ENCODE data around the gene FADS2.
"Not testable (repeated sequence)": the region's sequence is repeated elsewhere in the genome, so short reads cannot be mapped to it uniquely, and the experiment has no call there.

The FADS2 gene

GRCh38 chr11:61880031-61880430, 51.9 kb downstream of the FADS2 start:
- no peak for TF ChIP-seq CTCF (IDR thresholded peaks at IDR 0.05; ENCODE audit: low read depth, low read length)
- no peak for DNase-seq (ENCODE audit: extremely low read depth, low read depth)

GRCh38 chr11:61880454-61880853, 52.4 kb downstream of the FADS2 start:
- no peak for TF ChIP-seq CTCF (IDR thresholded peaks at IDR 0.05; ENCODE audit: low read depth, low read length)

GRCh38 chr11:61881397-61881796, 53.3 kb downstream of the FADS2 start:
- DNase-seq (ENCODE audit: extremely low read depth, low read depth): no peak
- no peak for TF ChIP-seq CTCF (IDR thresholded peaks at IDR 0.05; ENCODE audit: low read depth, low read length)

More at GRCh38 chr11:61880454-61880853, 52.4 kb downstream of the FADS2 start:
- no peak for DNase-seq (ENCODE audit: extremely low read depth, low read depth)

- not testable (repeated sequence) for DNase-seq (ENCODE audit: extremely low read depth, low read depth)
Observed at GRCh38 chr11:61882267-61882666, 54.2 kb downstream of the FADS2 start.

GRCh38 chr11:61882879-61883278, 54.8 kb downstream of the FADS2 start:
- no peak for DNase-seq (ENCODE audit: extremely low read depth, low read depth)
- no peak for TF ChIP-seq CTCF (IDR thresholded peaks at IDR 0.05; ENCODE audit: low read depth, low read length)

GRCh38 chr11:61883327-61883726, 55.2 kb downstream of the FADS2 start:
- DNase-seq (ENCODE audit: extremely low read depth, low read depth): no peak
- TF ChIP-seq CTCF (IDR thresholded peaks at IDR 0.05; ENCODE audit: low read depth, low read length): no peak

- TF ChIP-seq CTCF (IDR thresholded peaks at IDR 0.05; ENCODE audit: low read depth, low read length): no peak
- DNase-seq (ENCODE audit: extremely low read depth, low read depth): no peak
Observed at GRCh38 chr11:61883947-61884346, 55.8 kb downstream of the FADS2 start.

- TF ChIP-seq CTCF (IDR thresholded peaks at IDR 0.05; ENCODE audit: low read depth, low read length): no peak
- DNase-seq (ENCODE audit: extremely low read depth, low read depth): no peak
Observed at GRCh38 chr11:61885166-61885778, 57.2 kb downstream of the FADS2 start.

All from AG09319 (cell line).